GM10266 (cell line): ENCODE measurements around the gene CALD1.

Source experiments
- DNase-seq: peaks from one replicate; pipeline ENCODE4 v3.0.0; 2012; ENCODE audit errors: extremely low spot score
- CTCF ChIP-seq: IDR thresholded peaks from 2 replicates; pipeline ENCODE4 v1.5.1; 2012; ENCODE audit warnings: mild to moderate bottlenecking, low read depth; ENCODE audit not compliant: control insufficient read depth, insufficient read depth; ENCODE audit errors: missing control alignments

CALD1 gene

GRCh38 chr7:134925766-134926165, 146.3 kb downstream of the CALD1 start:
- no peak for DNase-seq
- TF ChIP-seq CTCF: no peak

GRCh38 chr7:134926396-134926795, 147.0 kb downstream of the CALD1 start:
- no peak for DNase-seq
- TF ChIP-seq CTCF: no peak

GRCh38 chr7:134927076-134927475, 147.6 kb downstream of the CALD1 start:
- no peak for TF ChIP-seq CTCF
- no peak for DNase-seq

- DNase-seq: no peak
- no peak for TF ChIP-seq CTCF
Measured at GRCh38 chr7:134927723-134928122, 148.3 kb downstream of the CALD1 start.

- DNase-seq: no peak
- no peak for TF ChIP-seq CTCF
Measured at GRCh38 chr7:134928554-134928953, 149.1 kb downstream of the CALD1 start.

- TF ChIP-seq CTCF: no peak
- DNase-seq: no peak
Measured at GRCh38 chr7:134931487-134931886, 152.1 kb downstream of the CALD1 start.

- no peak for DNase-seq
Measured at GRCh38 chr7:134932707-134933370, 153.4 kb downstream of the CALD1 start.

More at GRCh38 chr7:134932707-134933370, 153.4 kb downstream of the CALD1 start:
- TF ChIP-seq CTCF: no peak
